Measurements from ENCODE around the gene B4GALT5. TPM values are rescaled to one million over a fixed set of nuclear protein-coding genes. Genes with fewer than 3 reads are reported as not detected.

B4GALT5 gene

Small RNA genes within 50 kb of the gene (small RNA-seq; reads per million reads assigned to genes)
- gene RN7SL197P (ENCODE audit: low read depth), result not detected
- gene SNRPFP1 (ENCODE audit: low read depth), result not detected

Measured in mesenchymal stem cell (in vitro differentiated cells and primary cell).